ENCODE results near the gene ADAMTSL5. TPM values are rescaled to one million over a fixed set of nuclear protein-coding genes. Genes with fewer than 3 reads are reported as not detected.

The ADAMTSL5 gene
- total and polyA plus RNA-seq, 9 of the 15 experiments (the other 6 are each of a cell fraction or from before 2014, with no cell fraction given): 1.0 to 11.6 (median 4.1) TPM

- TF ChIP-seq KAT7 (CRISPR knock-in tag; IDR thresholded peaks at IDR 0.05; ENCODE audit: borderline replicate concordance): peak; percentile 75; the same call in 1 of the 2 replicates
- no peak for TF ChIP-seq POLR3G (IDR thresholded peaks at IDR 0.05; ENCODE audit: extremely low read depth, insufficient read length, insufficient replicate concordance)
- no peak for TF ChIP-seq MED1 (CRISPR knock-in tag; IDR thresholded peaks at IDR 0.05; ENCODE audit: borderline replicate concordance)
- TF ChIP-seq SAFB2 (IDR thresholded peaks at IDR 0.05; ENCODE audit: borderline replicate concordance, low read depth, low read length, severe bottlenecking): no peak
- TF ChIP-seq ZNF41 (CRISPR knock-in tag; conservative IDR thresholded peaks at IDR 0.05): no peak
- TF ChIP-seq EP400 (IDR thresholded peaks at IDR 0.05): peak; percentile 92
- no peak for TF ChIP-seq CBX5 (IDR thresholded peaks at IDR 0.05; ENCODE audit: borderline replicate concordance, low read depth)
- no peak; the same call in 1 of the 2 replicates for TF ChIP-seq FOXK1 (CRISPR knock-in tag; IDR thresholded peaks at IDR 0.05; ENCODE audit: borderline replicate concordance)
- TF ChIP-seq RERE (CRISPR knock-in tag; IDR thresholded peaks at IDR 0.05; ENCODE audit: borderline replicate concordance): 0 out of 2 replicates have a peak, but pooled peaks have one; percentile 59
- peak; percentile 55 for TF ChIP-seq CCNT2 (IDR thresholded peaks at IDR 0.05; ENCODE audit: borderline replicate concordance, extremely low read depth, insufficient read length, low read depth, low read length)
- peak; percentile 94 to 96 for TF ChIP-seq E2F6 (IDR thresholded peaks at IDR 0.05; ENCODE audit: borderline replicate concordance in 1 of 2, extremely low read depth in 1 of 2, insufficient read depth in 1 of 2, insufficient read length in 1 of 2, low read depth in 1 of 2, low read length in 1 of 2, poor library complexity in 1 of 2, severe bottlenecking in 1 of 2)
- peak in 1 of 2 experiments; percentile 73; a peak in 1 of 4 replicates for TF ChIP-seq FOXA3 (CRISPR knock-in tag; conservative IDR thresholded peaks at IDR 0.05 in 1 of 2, IDR thresholded peaks at IDR 0.05 in 1 of 2)
- TF ChIP-seq SMARCE1 (IDR thresholded peaks at IDR 0.05): no peak
- 0 out of 2 replicates have a peak, but pooled peaks have one; percentile 29 for TF ChIP-seq GTF2E2 (tag; IDR thresholded peaks at IDR 0.05)
- TF ChIP-seq ETV5 (CRISPR knock-in tag; IDR thresholded peaks at IDR 0.05; ENCODE audit: low read depth): 0 out of 2 replicates have a peak, but pooled peaks have one; percentile 57
- 0 out of 2 replicates have a peak, but pooled peaks have one; percentile 22 for TF ChIP-seq CAMTA2 (CRISPR knock-in tag; conservative IDR thresholded peaks at IDR 0.05)
- no peak for TF ChIP-seq ZC3H11A (IDR thresholded peaks at IDR 0.05; ENCODE audit: low read depth, low read length)
- 0 out of 2 replicates have a peak, but pooled peaks have one; percentile 51 for TF ChIP-seq ZNF584 (CRISPR knock-in tag; IDR thresholded peaks at IDR 0.05; ENCODE audit: low read depth)
- TF ChIP-seq ZBED1 (IDR thresholded peaks at IDR 0.05): no peak
- peak; percentile 70 for TF ChIP-seq SP1 (CRISPR knock-in tag; IDR thresholded peaks at IDR 0.05)
- TF ChIP-seq ZKSCAN8 (CRISPR knock-in tag; IDR thresholded peaks at IDR 0.05): peak; percentile 66; the same call in 1 of the 2 replicates
Observed at GRCh38 chr19:1503089-1503924, 9.5 kb downstream of the ADAMTSL5 start (continued).
